ENCODE measurements around the gene SPTBN2. TPM values are rescaled to one million over a fixed set of nuclear protein-coding genes. Genes with fewer than 3 reads are reported as not detected.

Gene SPTBN2
- total and polyA plus RNA-seq, 2 of the 8 experiments (the other 6 are each of a cell fraction or from before 2014, with no cell fraction given), result 19.1 to 69.0 TPM

GRCh38 chr11:66744485-66745355 is 15.7 kb upstream of the SPTBN2 start (continued):
- TF ChIP-seq SAP30 (IDR thresholded peaks at IDR 0.05; ENCODE audit: insufficient read depth, insufficient replicate concordance, low read length) (no peak), RXRA (IDR thresholded peaks at IDR 0.05; ENCODE audit: insufficient read depth, low read depth, low read length) (no peak), SP1 (IDR thresholded peaks at IDR 0.05; ENCODE audit: low read depth, low read length) (no peak), TAF7 (optimal IDR thresholded peaks at IDR 0.05; ENCODE audit: borderline replicate concordance, low read depth, low read length) (no peak)

Data from H1 (cell line).